WTC11 (cell line): ENCODE results near the gene C1QTNF9B. TPM values are rescaled to one million over a fixed set of nuclear protein-coding genes. Genes with fewer than 3 reads are reported as not detected.

Experiments
- ATAC-seq: fragments of 200-7000 bp; cut with Tn5 transposase; 2 replicates; pipeline ENCODE4 v1.10.0; 2021; ENCODE audit warnings: mild to moderate bottlenecking, moderate library complexity
- CTCF ChIA-PET: fragments of 300-600 bp; sonication (Branson Sonifier 250); formaldehyde crosslinking; loops from one replicate; lab custom pipeline; 2021; ENCODE audit warnings: antibody characterized with exemption; lab: Charles Lee
- POLR2A ChIA-PET: fragments of 350-600 bp; sonication (Branson Sonifier 250); formaldehyde crosslinking; loops from one replicate; lab custom pipeline; 2021; ENCODE audit warnings: antibody characterized with exemption; lab: Charles Lee
- DNase-seq: peaks from one replicate; pipeline ENCODE4 v3.0.0; 2021; ENCODE audit warnings: low spot score
- H3K27ac Mint-ChIP-seq: 2 replicates; pipeline ENCODE4 v1.8.0; 2021; ENCODE audit warnings: mixed read lengths
- H3K27me3 Mint-ChIP-seq: 2 replicates; pipeline ENCODE4 v1.8.0; 2021; ENCODE audit warnings: low read depth, mild to moderate bottlenecking, moderate library complexity, mixed read lengths
- H3K36me3 Mint-ChIP-seq: 2 replicates; pipeline ENCODE4 v1.8.0; 2021; ENCODE audit warnings: mixed read lengths
- H3K4me1 Mint-ChIP-seq: 2 replicates; pipeline ENCODE4 v1.8.0; 2022; ENCODE audit warnings: mixed read lengths
- H3K4me3 Mint-ChIP-seq: 2 replicates; pipeline ENCODE4 v1.8.0; 2021; ENCODE audit warnings: mild to moderate bottlenecking, moderate library complexity, mixed read lengths
- H3K9me3 Mint-ChIP-seq: 2 replicates; pipeline ENCODE4 v1.8.0; 2021; ENCODE audit warnings: mixed read lengths
- AFF4 ChIP-seq: sonication (generic); formaldehyde crosslinking; IDR thresholded peaks from 2 replicates; pipeline ENCODE4 v1.8.1; 2023; ENCODE audit warnings: mild to moderate bottlenecking, missing genetic modification reagents, borderline replicate concordance
- ATF1 ChIP-seq: sonication (generic); formaldehyde crosslinking; IDR thresholded peaks from 2 replicates; pipeline ENCODE4 v1.8.1; 2023; ENCODE audit warnings: mild to moderate bottlenecking, moderate library complexity, missing genetic modification reagents
- CBFB ChIP-seq: sonication (generic); formaldehyde crosslinking; IDR thresholded peaks from 2 replicates; pipeline ENCODE4 v1.8.1; 2022; ENCODE audit warnings: mild to moderate bottlenecking, low read depth, missing genetic modification reagents
- CTCF ChIP-seq: fragments of 200-600 bp; IDR thresholded peaks from 2 replicates; pipeline ENCODE4 v1.8.0; 2022; ENCODE audit warnings: antibody characterized with exemption
- E2F1 ChIP-seq: sonication (generic); formaldehyde crosslinking; IDR thresholded peaks from 2 replicates; pipeline ENCODE4 v1.8.0; 2022; ENCODE audit warnings: mild to moderate bottlenecking, missing genetic modification reagents
- E2F4 ChIP-seq: sonication (generic); formaldehyde crosslinking; IDR thresholded peaks from 2 replicates; pipeline ENCODE4 v1.8.1; 2022; ENCODE audit warnings: low read depth, mild to moderate bottlenecking, moderate library complexity, missing genetic modification reagents, borderline replicate concordance
- MYBL2 ChIP-seq: sonication (generic); formaldehyde crosslinking; IDR thresholded peaks from 2 replicates; pipeline ENCODE4 v1.8.1; 2023; ENCODE audit warnings: mild to moderate bottlenecking, moderate library complexity, missing genetic modification reagents
- NR3C1 ChIP-seq: sonication (generic); formaldehyde crosslinking; conservative IDR thresholded peaks from 2 replicates; pipeline ENCODE4 v1.8.1; 2023; ENCODE audit warnings: low read depth, mild to moderate bottlenecking, missing genetic modification reagents
- PRDM15 ChIP-seq: sonication (generic); formaldehyde crosslinking; IDR thresholded peaks from 2 replicates; pipeline ENCODE4 v1.8.0; 2022; ENCODE audit warnings: missing genetic modification reagents
- SMAD3 ChIP-seq: sonication (generic); formaldehyde crosslinking; IDR thresholded peaks from 2 replicates; pipeline ENCODE4 v1.8.0; 2022; ENCODE audit warnings: missing genetic modification reagents, mild to moderate bottlenecking, borderline replicate concordance
- TCF7 ChIP-seq: sonication (generic); formaldehyde crosslinking; IDR thresholded peaks from 2 replicates; pipeline ENCODE4 v1.8.0; 2022; ENCODE audit warnings: mild to moderate bottlenecking, low read depth, missing genetic modification reagents, moderate library complexity
- USF1 ChIP-seq: sonication (generic); formaldehyde crosslinking; IDR thresholded peaks from 2 replicates; pipeline ENCODE4 v1.8.0; 2022; ENCODE audit warnings: mild to moderate bottlenecking, missing genetic modification reagents
- ZNF396 ChIP-seq: fragments of 250-450 bp; sonication (Bioruptor Pico); IDR thresholded peaks from 2 replicates; pipeline ENCODE4 v1.8.0; 2021; ENCODE audit warnings: mild to moderate bottlenecking, moderate library complexity, borderline replicate concordance
- total RNA-seq: library from RNA; stranded (reverse); gene quantifications from 3 replicates; pipeline ENCODE4 v1.2.3, GENCODE V29; 2021

C1QTNF9B gene
- total RNA-seq, 1 experiment from 2014 or later = 0.20 TPM

GRCh38 chr13:23865906-23866305 is 31.4 kb downstream of the C1QTNF9B start (continued):
- TF ChIP-seq E2F4 (CRISPR knock-in tag) (no peak), TCF7 (CRISPR knock-in tag) (no peak), ATF1 (CRISPR knock-in tag) (no peak), ZNF396 (CRISPR knock-in tag) (no peak), E2F1 (no peak), PRDM15 (CRISPR knock-in tag) (no peak), NR3C1 (no peak), MYBL2 (CRISPR knock-in tag) (no peak), CBFB (CRISPR knock-in tag) (no peak), AFF4 (no peak), CTCF (no peak)

- Mint-ChIP-seq H3K27me3 (no peaks in the 10 kb centered on the region), H3K27ac (no peak overlapping the region), H3K4me1 (no peaks in the 10 kb centered on the region), H3K36me3 (no peaks in the 10 kb centered on the region), H3K4me3 (no peak overlapping the region), H3K9me3 (no peaks in the 10 kb centered on the region)
- CTCF ChIA-PET = no interaction called here
- no peak for ATAC-seq
- no peak for DNase-seq
- no peak for TF ChIP-seq SMAD3
- no peak for TF ChIP-seq USF1
- TF ChIP-seq PRDM15 (CRISPR knock-in tag) = no peak
- POLR2A ChIA-PET = no interaction called here
Measured at GRCh38 chr13:23865026-23865425, 32.3 kb downstream of the C1QTNF9B start.
